ENCODE data around the gene USP16. TPM values are rescaled to one million over a fixed set of nuclear protein-coding genes. Genes with fewer than 3 reads are reported as not detected.
A peak's percentile ranks its signal among the peaks of the same experiment; 100 is the strongest.

The USP16 gene
- total and polyA plus RNA-seq, 2 of the 13 experiments (the other 11 are each of a cell fraction or from before 2014, with no cell fraction given) = 16.5 to 46.9 TPM

GRCh38 chr21:29073222-29074006 lies 48.9 kb downstream of the USP16 start, which contains the start of gene CCT8 (continued):
- no peak for TF ChIP-seq RBM22 (optimal IDR thresholded peaks at IDR 0.05; ENCODE audit: low read length)
- TF ChIP-seq PAXIP1 (CRISPR knock-in tag; conservative IDR thresholded peaks at IDR 0.05) = peak; percentile 58
- no peak for TF ChIP-seq SP140L (CRISPR knock-in tag; IDR thresholded peaks at IDR 0.05; ENCODE audit: borderline replicate concordance)
- TF ChIP-seq ZBTB26 (CRISPR knock-in tag; IDR thresholded peaks at IDR 0.05; ENCODE audit: borderline replicate concordance) = peak; percentile 75
- peak; percentile 95; the same call in 1 of the 2 replicates for TF ChIP-seq ZNF704 (CRISPR knock-in tag; IDR thresholded peaks at IDR 0.05; ENCODE audit: borderline replicate concordance)
- TF ChIP-seq GTF3A (CRISPR knock-in tag; conservative IDR thresholded peaks at IDR 0.05) = no peak
- TF ChIP-seq GMEB2 (CRISPR knock-in tag; IDR thresholded peaks at IDR 0.05; ENCODE audit: low read depth) = peak; percentile 89
- TF ChIP-seq ZNF256 (CRISPR knock-in tag; conservative IDR thresholded peaks at IDR 0.05) = no peak; the same call in 1 of the 2 replicates
- TF ChIP-seq FOXA3 (CRISPR knock-in tag; IDR thresholded peaks at IDR 0.05) = peak; percentile 65
- TF ChIP-seq FOXK1 (CRISPR knock-in tag; IDR thresholded peaks at IDR 0.05; ENCODE audit: borderline replicate concordance, low read depth) = peak; percentile 84
- 0 out of 2 replicates have a peak, but pooled peaks have one; percentile 61 for TF ChIP-seq SATB2 (CRISPR knock-in tag; IDR thresholded peaks at IDR 0.05)
- TF ChIP-seq ZUFSP (CRISPR knock-in tag; IDR thresholded peaks at IDR 0.05; ENCODE audit: borderline replicate concordance) = no peak
- TF ChIP-seq RARA (CRISPR knock-in tag; IDR thresholded peaks at IDR 0.05) = 0 out of 2 replicates have a peak, but pooled peaks have one; percentile 14
- no peak for TF ChIP-seq TRIM24 (CRISPR knock-in tag; IDR thresholded peaks at IDR 0.05)
- TF ChIP-seq AGO2 (optimal IDR thresholded peaks at IDR 0.05; ENCODE audit: low read depth, low read length) = peak; percentile 77
- 0 out of 2 replicates have a peak, but pooled peaks have one; percentile 2 for TF ChIP-seq KLF13 (CRISPR knock-in tag; IDR thresholded peaks at IDR 0.05)
- TF ChIP-seq CENPBD1 (CRISPR knock-in tag; IDR thresholded peaks at IDR 0.05; ENCODE audit: borderline replicate concordance, low read depth) = no peak
- TF ChIP-seq ZNF33B (CRISPR knock-in tag; IDR thresholded peaks at IDR 0.05) = peak; percentile 90; the same call in 1 of the 2 replicates
- 0 out of 2 replicates have a peak, but pooled peaks have one; percentile 50 for TF ChIP-seq TP53 (CRISPR knock-in tag; conservative IDR thresholded peaks at IDR 0.05)

Data from HepG2 (cell line).